ENCODE data around the gene CNDP2.

DNA sequence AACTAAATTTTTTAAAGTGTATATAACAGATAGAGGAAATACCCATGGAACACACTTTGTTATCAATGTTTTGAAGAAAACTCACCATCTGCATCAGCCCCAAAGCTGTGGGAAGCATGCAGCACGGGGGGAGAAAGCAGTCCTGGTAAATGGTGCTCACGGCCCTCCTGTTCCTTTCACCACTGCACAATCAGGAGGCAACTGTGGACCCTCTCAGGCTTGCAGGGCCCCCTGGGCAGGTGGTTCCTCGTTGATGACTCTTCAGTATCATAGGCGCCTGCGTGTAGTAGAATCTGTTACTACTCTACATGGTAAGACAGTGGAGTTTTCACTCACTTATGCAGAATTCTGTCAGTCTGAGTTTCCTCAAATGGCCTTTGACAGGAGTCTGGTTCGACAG is 33.2 kb downstream of the CNDP2 start:
- TF ChIP-seq, protein P1, sequence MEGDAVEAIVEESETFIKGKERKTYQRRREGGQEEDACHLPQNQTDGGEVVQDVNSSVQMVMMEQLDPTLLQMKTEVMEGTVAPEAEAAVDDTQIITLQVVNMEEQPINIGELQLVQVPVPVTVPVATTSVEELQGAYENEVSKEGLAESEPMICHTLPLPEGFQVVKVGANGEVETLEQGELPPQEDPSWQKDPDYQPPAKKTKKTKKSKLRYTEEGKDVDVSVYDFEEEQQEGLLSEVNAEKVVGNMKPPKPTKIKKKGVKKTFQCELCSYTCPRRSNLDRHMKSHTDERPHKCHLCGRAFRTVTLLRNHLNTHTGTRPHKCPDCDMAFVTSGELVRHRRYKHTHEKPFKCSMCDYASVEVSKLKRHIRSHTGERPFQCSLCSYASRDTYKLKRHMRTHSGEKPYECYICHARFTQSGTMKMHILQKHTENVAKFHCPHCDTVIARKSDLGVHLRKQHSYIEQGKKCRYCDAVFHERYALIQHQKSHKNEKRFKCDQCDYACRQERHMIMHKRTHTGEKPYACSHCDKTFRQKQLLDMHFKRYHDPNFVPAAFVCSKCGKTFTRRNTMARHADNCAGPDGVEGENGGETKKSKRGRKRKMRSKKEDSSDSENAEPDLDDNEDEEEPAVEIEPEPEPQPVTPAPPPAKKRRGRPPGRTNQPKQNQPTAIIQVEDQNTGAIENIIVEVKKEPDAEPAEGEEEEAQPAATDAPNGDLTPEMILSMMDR (IDR thresholded peaks at IDR 0.05): no peak
- TF ChIP-seq POLR2AphosphoS5 (IDR thresholded peaks at IDR 0.05; ENCODE audit: low read depth, low read length) (no peak), SIN3A (IDR thresholded peaks at IDR 0.05; ENCODE audit: borderline replicate concordance, insufficient read depth, low read depth, low read length) (no peak)
- TF ChIP-seq, protein P2, sequence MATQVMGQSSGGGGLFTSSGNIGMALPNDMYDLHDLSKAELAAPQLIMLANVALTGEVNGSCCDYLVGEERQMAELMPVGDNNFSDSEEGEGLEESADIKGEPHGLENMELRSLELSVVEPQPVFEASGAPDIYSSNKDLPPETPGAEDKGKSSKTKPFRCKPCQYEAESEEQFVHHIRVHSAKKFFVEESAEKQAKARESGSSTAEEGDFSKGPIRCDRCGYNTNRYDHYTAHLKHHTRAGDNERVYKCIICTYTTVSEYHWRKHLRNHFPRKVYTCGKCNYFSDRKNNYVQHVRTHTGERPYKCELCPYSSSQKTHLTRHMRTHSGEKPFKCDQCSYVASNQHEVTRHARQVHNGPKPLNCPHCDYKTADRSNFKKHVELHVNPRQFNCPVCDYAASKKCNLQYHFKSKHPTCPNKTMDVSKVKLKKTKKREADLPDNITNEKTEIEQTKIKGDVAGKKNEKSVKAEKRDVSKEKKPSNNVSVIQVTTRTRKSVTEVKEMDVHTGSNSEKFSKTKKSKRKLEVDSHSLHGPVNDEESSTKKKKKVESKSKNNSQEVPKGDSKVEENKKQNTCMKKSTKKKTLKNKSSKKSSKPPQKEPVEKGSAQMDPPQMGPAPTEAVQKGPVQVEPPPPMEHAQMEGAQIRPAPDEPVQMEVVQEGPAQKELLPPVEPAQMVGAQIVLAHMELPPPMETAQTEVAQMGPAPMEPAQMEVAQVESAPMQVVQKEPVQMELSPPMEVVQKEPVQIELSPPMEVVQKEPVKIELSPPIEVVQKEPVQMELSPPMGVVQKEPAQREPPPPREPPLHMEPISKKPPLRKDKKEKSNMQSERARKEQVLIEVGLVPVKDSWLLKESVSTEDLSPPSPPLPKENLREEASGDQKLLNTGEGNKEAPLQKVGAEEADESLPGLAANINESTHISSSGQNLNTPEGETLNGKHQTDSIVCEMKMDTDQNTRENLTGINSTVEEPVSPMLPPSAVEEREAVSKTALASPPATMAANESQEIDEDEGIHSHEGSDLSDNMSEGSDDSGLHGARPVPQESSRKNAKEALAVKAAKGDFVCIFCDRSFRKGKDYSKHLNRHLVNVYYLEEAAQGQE (IDR thresholded peaks at IDR 0.05; ENCODE audit: insufficient read depth in 1 of 2, low read depth in 2 of 2, low read length in 1 of 2): no peak

All from Panc1 (cell line).